K562 (cell line): ENCODE data around the gene ZNF140. TPM values are rescaled to one million over a fixed set of nuclear protein-coding genes. Genes with fewer than 3 reads are reported as not detected.

ENCODE experiments used
- ELF1 ChIP-seq: fragments of 200-800 bp; sonication (Bioruptor generic); IDR thresholded peaks from 2 replicates; pipeline ENCODE4 v1.6.1; 2016; ENCODE audit warnings: missing genetic modification characterization, missing compliant biosample characterization
- ELF2 ChIP-seq: fragments of 250-450 bp; sonication (Bioruptor Pico); IDR thresholded peaks from 2 replicates; pipeline ENCODE4 v1.5.0; 2021; ENCODE audit warnings: mild to moderate bottlenecking
- ELK3 ChIP-seq: fragments of 450-650 bp; formaldehyde crosslinking; IDR thresholded peaks from 2 replicates; pipeline ENCODE4 v1.4.0; 2020; ENCODE audit warnings: mild to moderate bottlenecking
- HDAC6 ChIP-seq: IDR thresholded peaks from 2 replicates; pipeline ENCODE4 v1.6.1; 2012; ENCODE audit warnings: low read depth, mild to moderate bottlenecking, control low read depth, inconsistent platforms, low read length, moderate library complexity
- HINFP ChIP-seq: fragments of 450-650 bp; conservative IDR thresholded peaks from 2 replicates; pipeline ENCODE4 v1.6.1; 2016; ENCODE audit warnings: missing genetic modification characterization, low read depth, mild to moderate bottlenecking, control low read depth, missing compliant biosample characterization
- JUNB ChIP-seq: fragments of 450-650 bp; formaldehyde crosslinking; conservative IDR thresholded peaks from 2 replicates; pipeline ENCODE4 v1.4.0; 2020; ENCODE audit warnings: mild to moderate bottlenecking
- KDM2B ChIP-seq: fragments of 250-450 bp; sonication (Bioruptor Pico); IDR thresholded peaks from 2 replicates; pipeline ENCODE4 v1.8.0; 2021; ENCODE audit warnings: mild to moderate bottlenecking, moderate library complexity
- MEF2D ChIP-seq: conservative IDR thresholded peaks from 2 replicates; pipeline ENCODE4 v1.6.1; 2016; ENCODE audit warnings: low read depth, missing genetic modification characterization, missing compliant biosample characterization
- MTA2 ChIP-seq: fragments of 450-650 bp; IDR thresholded peaks from 2 replicates; pipeline ENCODE4 v1.6.1; 2016; ENCODE audit warnings: low read depth
- PHTF2 ChIP-seq: fragments of 250-450 bp; sonication (Bioruptor Pico); IDR thresholded peaks from 2 replicates; pipeline ENCODE4 v1.5.0; 2021; ENCODE audit warnings: mild to moderate bottlenecking
- SLC30A9 ChIP-seq: fragments of 250-450 bp; sonication (Bioruptor Pico); IDR thresholded peaks from 2 replicates; pipeline ENCODE4 v1.8.0; 2022; ENCODE audit warnings: mild to moderate bottlenecking, moderate library complexity
- SMAD1 ChIP-seq: fragments of 150-350 bp; IDR thresholded peaks from 2 replicates; pipeline ENCODE4 v1.6.1; 2014; ENCODE audit warnings: low read length, low read depth; ENCODE audit not compliant: partially characterized antibody
- TAF15 ChIP-seq: fragments of 200-400 bp; formaldehyde crosslinking; IDR thresholded peaks from 2 replicates; pipeline ENCODE4 v1.6.1; 2017; ENCODE audit warnings: mild to moderate bottlenecking, low read depth, low read length, moderate library complexity
- TCFL5 ChIP-seq: fragments of 250-450 bp; sonication (Bioruptor Pico); conservative IDR thresholded peaks from 2 replicates; pipeline ENCODE4 v1.6.1; 2021; ENCODE audit warnings: mild to moderate bottlenecking, moderate library complexity, matching md5 sums
- TGIF2 ChIP-seq: sonication (generic); formaldehyde crosslinking; IDR thresholded peaks from 2 replicates; pipeline ENCODE4 v1.8.1; 2022; ENCODE audit warnings: mild to moderate bottlenecking, missing genetic modification reagents, moderate library complexity
- ZNF263 ChIP-seq: sonication (generic); formaldehyde crosslinking; IDR thresholded peaks from 2 replicates; pipeline ENCODE4 v1.8.0; 2022; ENCODE audit warnings: mild to moderate bottlenecking, missing genetic modification reagents, borderline replicate concordance
- ZNF277 ChIP-seq: fragments of 250-450 bp; sonication (Bioruptor Pico); IDR thresholded peaks from 2 replicates; pipeline ENCODE4 v1.8.0; 2022; ENCODE audit warnings: inconsistent platforms, mild to moderate bottlenecking, moderate library complexity, borderline replicate concordance
- ZNF589 ChIP-seq: fragments of 200-800 bp; sonication (Bioruptor generic); IDR thresholded peaks from 2 replicates; pipeline ENCODE4 v1.6.1; 2016; ENCODE audit warnings: low read depth, missing genetic modification characterization, missing compliant biosample characterization
- ZNF644 ChIP-seq: fragments of 200-800 bp; sonication (Bioruptor generic); IDR thresholded peaks from 2 replicates; pipeline ENCODE4 v1.6.1; 2016; ENCODE audit warnings: low read depth, missing genetic modification characterization, missing compliant biosample characterization
- ZSCAN32 ChIP-seq: fragments of 450-650 bp; formaldehyde crosslinking; IDR thresholded peaks from 2 replicates; pipeline ENCODE4 v1.4.0; 2020; ENCODE audit warnings: mild to moderate bottlenecking, moderate library complexity
- polyA plus RNA-seq, 8 experiments: library from polyadenylated mRNA; depleted of rRNA in 4 of 8; stranded (reverse) in 5 of 8; unstranded in 3 of 8; fragments of >200 nt; fragmentation: Nextera tagmentation in 2 of 8; fragmentation: Illumina TruSeq in 1 of 8; extraction: Ambion mirVana in 2 of 8; extraction: Trizol in 1 of 8; gene quantifications; 2 replicates each; pipeline versions ENCODE4 v1.2.1 to v1.2.3, GENCODE V29; 2011 to 2014; ENCODE audit warnings: inconsistent platforms in 1 of 8, missing spikeins in 1 of 8
- total RNA-seq, 7 experiments: library from RNA; depleted of rRNA in 6 of 7; stranded (reverse); fragments of >200 nt in 6 of 7; fragmentation: Illumina TruSeq in 2 of 7; extraction: Trizol in 2 of 7; gene quantifications; 2 replicates each; pipeline versions ENCODE4 v1.2.1 to v1.2.3, GENCODE V29; 2011 to 2021; ENCODE audit warnings: low replicate concordance in 1 of 7
- TF ChIP-seq, protein P1 (sequence below): sonication (generic); formaldehyde crosslinking; IDR thresholded peaks from 2 replicates; pipeline ENCODE4 v1.8.1; 2023; ENCODE audit warnings: mild to moderate bottlenecking, missing genetic modification reagents

ZNF140 gene
- total and polyA plus RNA-seq, 9 of the 15 experiments (the other 6 are each of a cell fraction or from before 2014, with no cell fraction given) = 1.6 to 10.9 (median 5.3) TPM

DNA sequence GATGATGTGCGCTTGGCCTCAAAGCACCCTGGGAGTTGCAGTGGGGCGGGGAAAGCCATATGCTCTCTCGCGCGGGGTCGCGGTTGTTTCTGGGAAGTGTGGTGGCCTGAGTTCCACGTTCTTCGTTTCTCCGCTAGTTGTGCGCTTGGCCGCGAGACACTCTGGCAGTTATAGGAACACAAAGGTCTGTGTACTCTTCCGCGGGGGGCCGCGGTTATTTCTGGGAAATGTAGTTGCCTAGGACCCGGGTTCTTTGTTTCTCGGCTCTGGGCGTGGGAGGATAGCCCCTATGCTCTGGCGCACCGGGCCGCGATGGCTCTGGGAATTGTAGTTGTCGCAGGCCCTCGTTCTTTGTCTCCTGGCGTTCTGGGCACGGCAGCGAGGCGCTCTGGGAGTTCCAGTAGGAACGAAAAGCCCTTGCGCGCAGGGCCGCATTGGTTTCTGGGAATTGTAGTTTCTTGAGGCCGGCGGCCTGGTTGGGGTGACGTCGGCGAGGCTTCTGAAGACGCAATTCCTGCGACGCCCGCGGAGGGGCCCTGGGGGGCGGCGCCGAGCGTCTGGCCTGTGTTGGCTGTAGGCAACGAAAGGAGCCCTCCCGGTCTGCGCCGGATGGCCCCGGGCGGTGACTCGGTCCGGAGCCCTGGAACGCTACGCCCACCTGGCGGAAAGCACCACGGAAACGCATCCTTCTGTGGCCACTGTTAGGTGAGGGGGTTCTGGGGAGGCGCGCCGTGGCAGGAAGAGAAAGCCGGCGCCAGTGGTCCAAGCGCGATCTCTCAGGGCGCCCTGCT lies at the start of gene ZNF140 (continued):
- TF ChIP-seq ELK3 (CRISPR knock-in tag) = no peak
- TF ChIP-seq HDAC6 = no peak
- TF ChIP-seq SMAD1 = no peak
- no peak for TF ChIP-seq TAF15
- no peak for TF ChIP-seq SLC30A9 (CRISPR knock-in tag)
- no peak for TF ChIP-seq ZSCAN32 (CRISPR knock-in tag)
- TF ChIP-seq ELF2 (CRISPR knock-in tag) = 0 out of 2 replicates have a peak, but pooled peaks have one; percentile 4
- TF ChIP-seq ELF1 (tag) = peak; percentile 91
- TF ChIP-seq KDM2B (CRISPR knock-in tag) = no peak
- peak; percentile 85 for TF ChIP-seq ZNF644 (tag)
- TF ChIP-seq, protein P1, sequence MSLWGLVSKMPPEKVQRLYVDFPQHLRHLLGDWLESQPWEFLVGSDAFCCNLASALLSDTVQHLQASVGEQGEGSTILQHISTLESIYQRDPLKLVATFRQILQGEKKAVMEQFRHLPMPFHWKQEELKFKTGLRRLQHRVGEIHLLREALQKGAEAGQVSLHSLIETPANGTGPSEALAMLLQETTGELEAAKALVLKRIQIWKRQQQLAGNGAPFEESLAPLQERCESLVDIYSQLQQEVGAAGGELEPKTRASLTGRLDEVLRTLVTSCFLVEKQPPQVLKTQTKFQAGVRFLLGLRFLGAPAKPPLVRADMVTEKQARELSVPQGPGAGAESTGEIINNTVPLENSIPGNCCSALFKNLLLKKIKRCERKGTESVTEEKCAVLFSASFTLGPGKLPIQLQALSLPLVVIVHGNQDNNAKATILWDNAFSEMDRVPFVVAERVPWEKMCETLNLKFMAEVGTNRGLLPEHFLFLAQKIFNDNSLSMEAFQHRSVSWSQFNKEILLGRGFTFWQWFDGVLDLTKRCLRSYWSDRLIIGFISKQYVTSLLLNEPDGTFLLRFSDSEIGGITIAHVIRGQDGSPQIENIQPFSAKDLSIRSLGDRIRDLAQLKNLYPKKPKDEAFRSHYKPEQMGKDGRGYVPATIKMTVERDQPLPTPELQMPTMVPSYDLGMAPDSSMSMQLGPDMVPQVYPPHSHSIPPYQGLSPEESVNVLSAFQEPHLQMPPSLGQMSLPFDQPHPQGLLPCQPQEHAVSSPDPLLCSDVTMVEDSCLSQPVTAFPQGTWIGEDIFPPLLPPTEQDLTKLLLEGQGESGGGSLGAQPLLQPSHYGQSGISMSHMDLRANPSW (CRISPR knock-in tag) = no peak
- no peak for TF ChIP-seq PHTF2 (CRISPR knock-in tag)
- no peak for TF ChIP-seq MTA2
- TF ChIP-seq TGIF2 = no peak
- TF ChIP-seq MEF2D (tag) = 0 out of 2 replicates have a peak, but pooled peaks have one; percentile 20
- TF ChIP-seq JUNB (CRISPR knock-in tag) = no peak
- TF ChIP-seq ZNF277 (CRISPR knock-in tag) = no peak
- 0 out of 2 replicates have a peak, but pooled peaks have one; percentile 24 for TF ChIP-seq ZNF263 (CRISPR knock-in tag)
- no peak for TF ChIP-seq HINFP (tag)
- TF ChIP-seq TCFL5 (CRISPR knock-in tag) = no peak
- TF ChIP-seq ZNF589 (CRISPR knock-in tag) = peak; percentile 80
